Fibroblast of lung (primary cell): Measurements from ENCODE around the gene LRMDA.

Experiments
- EZH2 ChIP-seq: IDR thresholded peaks from 2 replicates; pipeline ENCODE4 v1.5.1; 2012; ENCODE audit warnings: low read length, control low read depth, mild to moderate bottlenecking; ENCODE audit errors: missing control alignments
- TF ChIP-seq, protein P1 (sequence below), 2 donors: IDR thresholded peaks in 1 of 2; conservative IDR thresholded peaks in 1 of 2; 1 replicate in 1 of 2; 2 replicates in 1 of 2; pipeline ENCODE4 v1.5.1; 2011 to 2012; ENCODE audit warnings: low read length in 2 of 2, control low read depth in 1 of 2, inconsistent platforms in 1 of 2, low read depth in 1 of 2, mild to moderate bottlenecking in 1 of 2

DNA sequence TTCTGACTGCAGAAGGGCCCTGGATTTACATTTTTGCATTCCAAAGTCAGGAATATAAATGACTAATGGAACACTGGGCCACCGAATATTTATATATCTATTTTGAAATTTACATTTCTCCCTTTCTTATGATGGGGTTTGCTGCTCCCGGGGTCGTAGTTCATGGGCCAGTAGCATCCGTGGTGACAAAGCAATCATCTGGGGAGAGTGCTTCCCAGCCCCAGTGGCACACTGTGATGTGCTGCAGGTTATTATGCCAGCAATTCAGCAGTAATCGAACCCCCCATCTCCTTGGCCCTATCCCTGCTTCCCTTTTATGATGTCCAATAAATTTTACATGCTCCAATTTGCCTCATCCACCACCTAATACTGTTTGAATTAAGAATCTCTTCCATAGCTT is 837.5 kb downstream of the LRMDA start:
- TF ChIP-seq, protein P1, sequence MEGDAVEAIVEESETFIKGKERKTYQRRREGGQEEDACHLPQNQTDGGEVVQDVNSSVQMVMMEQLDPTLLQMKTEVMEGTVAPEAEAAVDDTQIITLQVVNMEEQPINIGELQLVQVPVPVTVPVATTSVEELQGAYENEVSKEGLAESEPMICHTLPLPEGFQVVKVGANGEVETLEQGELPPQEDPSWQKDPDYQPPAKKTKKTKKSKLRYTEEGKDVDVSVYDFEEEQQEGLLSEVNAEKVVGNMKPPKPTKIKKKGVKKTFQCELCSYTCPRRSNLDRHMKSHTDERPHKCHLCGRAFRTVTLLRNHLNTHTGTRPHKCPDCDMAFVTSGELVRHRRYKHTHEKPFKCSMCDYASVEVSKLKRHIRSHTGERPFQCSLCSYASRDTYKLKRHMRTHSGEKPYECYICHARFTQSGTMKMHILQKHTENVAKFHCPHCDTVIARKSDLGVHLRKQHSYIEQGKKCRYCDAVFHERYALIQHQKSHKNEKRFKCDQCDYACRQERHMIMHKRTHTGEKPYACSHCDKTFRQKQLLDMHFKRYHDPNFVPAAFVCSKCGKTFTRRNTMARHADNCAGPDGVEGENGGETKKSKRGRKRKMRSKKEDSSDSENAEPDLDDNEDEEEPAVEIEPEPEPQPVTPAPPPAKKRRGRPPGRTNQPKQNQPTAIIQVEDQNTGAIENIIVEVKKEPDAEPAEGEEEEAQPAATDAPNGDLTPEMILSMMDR (conservative IDR thresholded peaks at IDR 0.05 in 1 of 2, IDR thresholded peaks at IDR 0.05 in 1 of 2; ENCODE audit: low read depth in 1 of 2, low read length in 2 of 2) = no peak
- TF ChIP-seq EZH2 = no peak
